ENCODE results near the gene PNCK.
"Not testable (repeated sequence)": the region's sequence is repeated elsewhere in the genome, so short reads cannot be mapped to it uniquely, and the experiment has no call there.

PNCK gene

DNA sequence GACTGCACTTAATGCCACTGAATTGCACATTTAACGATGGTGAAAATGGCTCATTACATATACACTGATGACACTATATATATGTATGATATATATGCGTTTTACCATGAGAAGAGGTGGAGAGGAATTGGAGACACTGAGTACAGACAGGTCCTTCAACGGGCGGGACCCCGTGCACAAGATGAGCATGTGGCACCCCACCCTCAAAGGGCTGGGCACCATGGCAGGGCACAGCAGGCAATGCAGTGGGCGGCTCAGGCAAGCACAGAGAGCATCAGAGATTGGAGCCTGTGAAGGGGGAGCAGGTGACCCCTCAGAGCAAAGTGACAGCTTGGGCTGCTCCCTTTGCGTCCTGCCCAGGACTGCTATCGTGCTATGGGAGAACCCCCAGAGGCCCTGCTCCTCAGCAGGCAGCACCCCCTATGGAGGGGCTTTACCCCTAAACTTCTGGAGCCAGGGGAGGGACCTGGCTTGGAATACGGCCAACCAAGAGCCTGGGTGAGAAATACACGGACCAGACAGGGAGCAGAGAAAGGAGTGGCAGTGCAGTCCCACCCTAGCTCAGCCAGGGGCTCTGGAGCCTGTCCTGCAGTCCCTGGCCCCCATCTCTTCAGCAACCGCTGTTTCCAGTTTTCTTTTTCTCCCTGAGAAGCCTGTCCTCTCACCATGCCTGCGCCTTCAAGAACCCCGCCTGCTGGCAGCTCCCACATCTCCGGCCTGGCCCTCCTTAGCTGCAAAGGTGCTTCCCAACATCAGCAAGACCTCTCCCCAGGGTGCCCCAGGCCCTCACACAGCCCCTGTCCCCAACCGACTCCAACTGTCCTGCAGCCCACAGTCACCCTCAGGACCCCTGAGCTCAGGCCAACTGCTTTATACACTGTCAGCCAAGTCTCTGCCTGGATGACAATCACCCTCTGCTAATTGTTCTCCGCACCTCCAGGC is 24.6 kb upstream of the PNCK start:
- in situ Hi-C loops (cut with MboI; ENCODE audit: low pct_unique_long_range_greater_than_20kb, low sequenced_read_pairs, unreplicated experiment): no loop called here
- DNase-seq (ENCODE audit: low spot score): no peak
- TF ChIP-seq, protein P1, sequence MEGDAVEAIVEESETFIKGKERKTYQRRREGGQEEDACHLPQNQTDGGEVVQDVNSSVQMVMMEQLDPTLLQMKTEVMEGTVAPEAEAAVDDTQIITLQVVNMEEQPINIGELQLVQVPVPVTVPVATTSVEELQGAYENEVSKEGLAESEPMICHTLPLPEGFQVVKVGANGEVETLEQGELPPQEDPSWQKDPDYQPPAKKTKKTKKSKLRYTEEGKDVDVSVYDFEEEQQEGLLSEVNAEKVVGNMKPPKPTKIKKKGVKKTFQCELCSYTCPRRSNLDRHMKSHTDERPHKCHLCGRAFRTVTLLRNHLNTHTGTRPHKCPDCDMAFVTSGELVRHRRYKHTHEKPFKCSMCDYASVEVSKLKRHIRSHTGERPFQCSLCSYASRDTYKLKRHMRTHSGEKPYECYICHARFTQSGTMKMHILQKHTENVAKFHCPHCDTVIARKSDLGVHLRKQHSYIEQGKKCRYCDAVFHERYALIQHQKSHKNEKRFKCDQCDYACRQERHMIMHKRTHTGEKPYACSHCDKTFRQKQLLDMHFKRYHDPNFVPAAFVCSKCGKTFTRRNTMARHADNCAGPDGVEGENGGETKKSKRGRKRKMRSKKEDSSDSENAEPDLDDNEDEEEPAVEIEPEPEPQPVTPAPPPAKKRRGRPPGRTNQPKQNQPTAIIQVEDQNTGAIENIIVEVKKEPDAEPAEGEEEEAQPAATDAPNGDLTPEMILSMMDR (IDR thresholded peaks at IDR 0.05; ENCODE audit: extremely low read depth, insufficient read depth, missing control alignments): no peak

DNA sequence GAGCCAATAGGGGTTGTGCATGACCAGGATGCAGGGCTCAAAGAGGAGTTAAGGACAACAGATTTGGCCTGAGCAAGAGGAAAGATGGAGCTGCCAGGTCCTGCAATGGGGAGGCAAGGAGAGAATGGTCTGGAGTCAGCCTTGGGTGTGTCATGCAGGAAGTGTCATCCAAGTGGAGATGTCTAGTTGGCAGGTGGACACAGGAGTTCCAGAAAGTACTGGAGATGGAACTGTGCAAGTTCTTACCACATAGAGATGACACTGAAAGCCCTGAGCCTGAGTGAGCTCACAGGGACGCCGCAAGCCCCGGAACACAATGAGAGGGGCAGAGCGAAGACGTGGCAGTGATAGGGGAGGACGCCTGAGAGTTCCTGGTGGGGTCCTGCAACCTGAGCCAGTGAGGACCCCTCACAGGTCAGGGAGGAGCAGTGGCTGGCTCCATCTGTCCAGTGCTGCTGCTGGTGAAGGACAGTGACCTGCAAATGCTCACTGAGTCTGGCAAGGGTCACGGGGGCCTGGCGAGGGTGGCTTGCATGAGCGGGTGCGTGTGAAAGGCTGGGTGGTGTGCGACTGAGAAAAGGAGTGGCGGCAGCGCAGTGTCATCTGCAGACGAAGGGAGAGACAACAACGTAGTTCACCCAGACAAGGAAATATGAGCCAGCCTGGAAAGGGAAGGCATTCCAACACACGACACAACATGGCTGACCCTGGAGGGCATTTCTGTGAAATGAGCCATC is 23.5 kb upstream of the PNCK start:
- DNase-seq (ENCODE audit: low spot score); in situ Hi-C loops (cut with MboI; ENCODE audit: low pct_unique_long_range_greater_than_20kb, low sequenced_read_pairs, unreplicated experiment): not testable (repeated sequence)

GRCh38 chrX:153696538-153696937 is 22.9 kb upstream of the PNCK start:
- in situ Hi-C loops (cut with MboI; ENCODE audit: low pct_unique_long_range_greater_than_20kb, low sequenced_read_pairs, unreplicated experiment); DNase-seq (ENCODE audit: low spot score): not testable (repeated sequence)

DNA sequence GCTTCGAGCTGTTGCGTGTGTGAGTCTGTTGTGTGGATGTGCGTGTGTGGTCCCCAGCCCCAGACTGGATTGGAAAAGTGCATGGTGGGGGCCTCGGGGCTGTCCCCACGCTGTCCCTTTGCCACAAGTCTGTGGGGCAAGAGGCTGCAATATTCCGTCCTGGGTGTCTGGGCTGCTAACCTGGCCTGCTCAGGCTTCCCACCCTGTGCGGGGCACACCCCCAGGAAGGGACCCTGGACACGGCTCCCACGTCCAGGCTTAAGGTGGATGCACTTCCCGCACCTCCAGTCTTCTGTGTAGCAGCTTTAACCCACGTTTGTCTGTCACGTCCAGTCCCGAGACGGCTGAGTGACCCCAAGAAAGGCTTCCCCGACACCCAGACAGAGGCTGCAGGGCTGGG is 22.5 kb upstream of the PNCK start:
- TF ChIP-seq, protein P1 (IDR thresholded peaks at IDR 0.05; ENCODE audit: extremely low read depth, insufficient read depth, missing control alignments): no peak
- DNase-seq (ENCODE audit: low spot score): no peak
- in situ Hi-C loops (cut with MboI; ENCODE audit: low pct_unique_long_range_greater_than_20kb, low sequenced_read_pairs, unreplicated experiment): no loop called here

DNA sequence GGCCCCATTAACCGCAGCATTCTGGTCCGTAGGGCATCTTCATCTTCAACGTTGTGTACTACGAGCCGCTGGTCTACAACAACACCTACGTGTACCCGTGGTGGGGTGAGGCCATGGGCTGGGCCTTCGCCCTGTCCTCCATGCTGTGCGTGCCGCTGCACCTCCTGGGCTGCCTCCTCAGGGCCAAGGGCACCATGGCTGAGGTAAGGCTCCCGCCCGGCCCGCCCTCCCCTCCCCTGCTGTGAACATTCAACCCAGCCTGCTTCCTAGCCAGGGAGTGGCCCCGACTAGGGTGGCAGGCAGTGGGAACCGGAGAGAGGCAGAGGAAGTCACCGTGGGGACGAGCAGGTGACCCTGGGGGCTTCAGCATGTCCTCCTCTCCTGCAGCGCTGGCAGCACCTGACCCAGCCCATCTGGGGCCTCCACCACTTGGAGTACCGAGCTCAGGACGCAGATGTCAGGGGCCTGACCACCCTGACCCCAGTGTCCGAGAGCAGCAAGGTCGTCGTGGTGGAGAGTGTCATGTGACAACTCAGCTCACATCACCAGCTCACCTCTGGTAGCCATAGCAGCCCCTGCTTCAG is 21.2 kb upstream of the PNCK start:
- TF ChIP-seq, protein P1 (IDR thresholded peaks at IDR 0.05; ENCODE audit: extremely low read depth, insufficient read depth, missing control alignments): no peak
- in situ Hi-C loops (cut with MboI; ENCODE audit: low pct_unique_long_range_greater_than_20kb, low sequenced_read_pairs, unreplicated experiment): no loop called here
- no peak for DNase-seq (ENCODE audit: low spot score)

DNA sequence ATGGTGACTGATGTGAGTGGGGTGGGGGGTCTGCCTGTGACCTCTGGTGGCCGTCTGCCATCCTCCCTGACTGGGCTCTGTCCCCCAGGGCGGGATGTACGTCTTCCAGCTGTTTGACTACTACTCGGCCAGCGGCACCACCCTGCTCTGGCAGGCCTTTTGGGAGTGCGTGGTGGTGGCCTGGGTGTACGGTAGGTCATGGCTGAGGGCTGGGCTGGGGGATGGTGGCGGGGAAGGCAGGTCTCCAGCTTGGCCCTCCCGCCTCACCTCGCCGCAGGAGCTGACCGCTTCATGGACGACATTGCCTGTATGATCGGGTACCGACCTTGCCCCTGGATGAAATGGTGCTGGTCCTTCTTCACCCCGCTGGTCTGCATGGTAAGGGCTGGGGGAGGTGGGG is 20.6 kb upstream of the PNCK start:
- in situ Hi-C loops (cut with MboI; ENCODE audit: low pct_unique_long_range_greater_than_20kb, low sequenced_read_pairs, unreplicated experiment); DNase-seq (ENCODE audit: low spot score): not testable (repeated sequence)

GRCh38 chrX:153693216-153694086 is 19.8 kb upstream of the PNCK start:
- TF ChIP-seq, protein P1 (IDR thresholded peaks at IDR 0.05; ENCODE audit: extremely low read depth, insufficient read depth, missing control alignments): no peak
- no peak for DNase-seq (ENCODE audit: low spot score)
- in situ Hi-C loops (cut with MboI; ENCODE audit: low pct_unique_long_range_greater_than_20kb, low sequenced_read_pairs, unreplicated experiment): no loop called here

Measured in GM13977 (cell line).